DND-41 (cell line): Measurements from ENCODE around the gene UBLCP1.

Experiments used
- CTCF ChIP-seq: IDR thresholded peaks from 2 replicates; pipeline ENCODE4 v1.5.1; 2012; ENCODE audit warnings: borderline replicate concordance, low read length, moderate library complexity, mild to moderate bottlenecking; ENCODE audit not compliant: poor library complexity, severe bottlenecking; ENCODE audit errors: extremely low read depth
- EZH2 ChIP-seq: IDR thresholded peaks from 3 replicates; pipeline ENCODE4 v1.6.1; 2012; ENCODE audit warnings: borderline replicate concordance, low read depth, mild to moderate bottlenecking, moderate library complexity, low read length, inconsistent platforms; ENCODE audit not compliant: severe bottlenecking

- TF ChIP-seq CTCF, result no peak
- TF ChIP-seq EZH2, result no peak
Observed at GRCh38 chr5:159290741-159291140, 27.7 kb downstream of the UBLCP1 start.
